M059J (cell line): ENCODE measurements around the gene TMEM53. TPM values are rescaled to one million over a fixed set of nuclear protein-coding genes. Genes with fewer than 3 reads are reported as not detected.
A peak's percentile ranks its signal among the peaks of the same experiment; 100 is the strongest.

ENCODE experiments used
- DNase-seq: peaks from one replicate; pipeline ENCODE4 v3.0.0-alpha.2; 2012; ENCODE audit warnings: low read depth
- total RNA-seq: library from RNA; depleted of rRNA; stranded (reverse); fragments of >200 nt; shearing (Covaris generic); gene quantifications from 2 replicates; pipeline ENCODE4 v1.2.3, GENCODE V29; 2014

Gene TMEM53
- total RNA-seq, 1 experiment from 2014 or later: 12.7 TPM

DNA sequence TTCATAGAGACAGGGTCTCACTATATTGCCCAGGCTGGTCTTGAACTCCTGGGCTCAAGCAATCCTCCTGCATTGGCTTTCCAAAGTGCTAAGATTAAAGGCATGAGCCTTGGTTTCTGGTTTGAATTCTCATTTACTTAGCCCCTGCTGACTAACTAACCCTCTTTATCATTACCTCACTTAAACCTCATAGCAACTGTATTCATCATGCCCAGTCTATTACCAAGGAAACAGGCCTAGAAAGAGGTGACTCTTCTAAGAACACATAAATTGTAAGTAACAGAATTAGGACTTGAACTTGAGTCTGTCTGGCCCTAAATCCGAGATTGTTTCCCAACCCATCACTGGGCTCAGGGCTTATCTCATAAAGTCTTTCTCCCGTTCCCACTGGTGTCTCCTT is 44.2 kb downstream of the TMEM53 start:
- peak; percentile 85 for DNase-seq

DNA sequence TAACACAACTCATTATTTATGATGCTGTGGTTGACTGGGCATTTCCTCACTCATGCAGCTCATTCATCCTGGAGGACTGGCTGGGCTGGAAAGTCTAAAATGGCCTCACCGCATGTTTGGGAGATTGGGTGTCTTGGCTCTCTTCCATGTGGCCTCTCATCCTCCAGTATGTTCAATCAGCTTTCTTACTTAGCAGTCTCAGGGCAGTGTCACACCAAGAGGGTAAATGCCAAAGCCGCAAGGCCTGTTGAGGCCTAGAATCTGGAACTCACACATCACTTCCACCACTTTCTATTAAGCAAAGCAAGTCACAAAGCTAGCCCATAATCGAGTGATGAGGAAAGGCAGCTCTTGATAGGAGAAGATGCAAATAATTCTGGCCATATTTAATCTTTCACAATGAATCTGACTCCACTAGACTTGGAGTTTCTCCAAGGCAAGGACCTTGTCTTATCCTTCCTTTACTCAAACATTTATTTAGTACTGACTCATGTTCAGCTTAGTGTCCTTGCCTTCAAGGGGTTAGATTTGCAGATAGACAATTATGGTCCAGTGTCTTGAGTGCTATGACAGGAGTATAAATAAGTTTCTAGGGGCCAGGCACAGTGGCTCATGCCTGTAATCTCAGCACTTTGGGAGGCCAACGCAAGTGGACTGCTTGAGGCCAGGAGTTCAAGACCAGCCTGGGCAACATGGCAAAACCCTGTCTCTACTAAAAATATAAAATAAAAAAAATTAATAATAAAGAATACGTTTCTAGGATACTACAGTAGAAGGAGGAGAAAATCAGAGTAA is 45.1 kb downstream of the TMEM53 start:
- peak; percentile 98 for DNase-seq

DNA sequence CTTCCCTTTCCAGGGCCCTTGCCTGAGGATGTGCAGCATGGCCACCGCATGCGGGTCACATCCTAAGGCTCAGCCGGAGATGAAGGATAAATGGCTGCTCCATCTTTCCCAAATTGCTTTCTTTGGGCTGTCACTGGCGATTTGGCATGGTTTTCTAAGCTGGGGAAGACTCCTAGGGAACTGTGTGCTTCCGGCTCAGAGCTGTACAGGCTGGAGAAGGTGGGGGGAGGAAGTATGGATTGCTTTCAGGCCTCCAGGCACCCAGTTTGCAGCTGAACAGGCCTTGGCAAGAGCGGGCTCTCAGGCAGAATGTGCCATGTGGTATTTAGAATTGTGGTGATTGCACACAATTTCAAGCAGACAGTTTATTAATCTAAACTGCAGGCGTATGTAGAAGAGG is 48.9 kb downstream of the TMEM53 start:
- DNase-seq: no peak

DNA sequence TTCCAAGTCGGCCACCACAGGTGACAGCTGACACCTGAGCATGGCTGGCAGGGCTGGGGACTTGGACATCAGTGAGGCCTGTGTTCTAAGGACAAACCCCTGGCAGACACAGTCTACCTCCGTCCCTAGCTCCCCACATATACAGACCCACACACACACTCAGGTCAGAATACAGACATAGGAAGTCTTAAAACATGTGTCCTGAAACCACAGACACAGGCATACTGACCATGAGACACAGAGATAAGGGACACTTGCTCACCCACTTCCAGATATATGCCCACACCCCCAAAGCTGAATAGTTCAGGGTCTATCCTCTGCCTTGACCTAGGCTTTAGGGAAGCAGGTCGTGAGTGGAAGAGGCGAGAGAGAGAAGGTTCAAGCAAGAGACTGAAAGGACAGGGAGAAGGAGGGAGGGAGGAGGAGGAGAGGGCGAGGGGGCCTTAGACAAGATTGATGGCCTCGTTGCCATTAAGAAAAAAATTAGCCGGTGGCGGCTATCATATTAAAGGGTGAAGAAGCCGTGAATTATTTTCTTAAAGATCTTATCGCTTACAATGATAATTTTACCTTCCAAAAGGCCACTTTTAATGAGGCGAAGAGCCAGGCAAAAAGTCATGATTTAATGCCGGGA is 49.9 kb downstream of the TMEM53 start:
- DNase-seq: no peak

DNA sequence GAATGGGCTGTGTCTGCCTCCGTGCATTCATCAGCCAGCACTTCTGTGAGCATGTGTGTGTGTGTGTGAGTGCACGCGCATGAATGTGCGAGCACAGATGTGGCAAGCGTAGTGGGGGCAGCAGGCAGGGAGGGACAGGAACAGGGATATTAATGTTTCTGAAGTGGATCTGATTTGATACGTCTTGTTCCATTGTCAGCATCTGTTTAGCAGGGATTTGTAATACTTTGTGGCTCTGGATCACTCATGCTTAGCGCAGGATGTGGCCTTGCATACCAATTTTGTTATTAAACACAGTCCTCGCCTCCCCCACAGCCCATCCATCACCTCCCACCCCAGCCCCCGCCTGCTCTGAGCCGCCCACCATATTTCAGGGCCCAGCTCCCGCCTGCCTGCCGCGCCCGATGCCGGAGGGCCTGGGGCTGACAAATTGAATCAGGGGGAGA is 52.4 kb downstream of the TMEM53 start:
- DNase-seq: no peak

DNA sequence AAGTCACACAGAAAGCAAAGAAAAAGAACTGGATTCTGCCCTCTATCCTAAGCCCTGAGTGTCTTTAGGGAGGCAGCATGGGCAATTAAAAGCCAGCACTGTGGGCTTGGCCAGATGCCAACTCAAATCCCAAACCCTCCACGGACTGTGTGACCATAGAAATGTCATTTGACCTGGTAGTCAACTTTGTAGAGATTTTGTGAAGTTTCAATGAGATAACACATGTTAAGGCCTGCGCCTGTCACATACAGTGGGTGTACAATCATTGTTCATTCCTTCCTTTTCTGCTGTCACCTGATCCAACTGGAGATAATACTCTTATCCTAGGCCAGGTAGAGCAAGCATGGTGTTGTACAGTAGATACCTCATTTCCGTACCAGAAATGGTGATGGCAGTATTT is 54.2 kb downstream of the TMEM53 start:
- DNase-seq: peak; percentile 40

DNA sequence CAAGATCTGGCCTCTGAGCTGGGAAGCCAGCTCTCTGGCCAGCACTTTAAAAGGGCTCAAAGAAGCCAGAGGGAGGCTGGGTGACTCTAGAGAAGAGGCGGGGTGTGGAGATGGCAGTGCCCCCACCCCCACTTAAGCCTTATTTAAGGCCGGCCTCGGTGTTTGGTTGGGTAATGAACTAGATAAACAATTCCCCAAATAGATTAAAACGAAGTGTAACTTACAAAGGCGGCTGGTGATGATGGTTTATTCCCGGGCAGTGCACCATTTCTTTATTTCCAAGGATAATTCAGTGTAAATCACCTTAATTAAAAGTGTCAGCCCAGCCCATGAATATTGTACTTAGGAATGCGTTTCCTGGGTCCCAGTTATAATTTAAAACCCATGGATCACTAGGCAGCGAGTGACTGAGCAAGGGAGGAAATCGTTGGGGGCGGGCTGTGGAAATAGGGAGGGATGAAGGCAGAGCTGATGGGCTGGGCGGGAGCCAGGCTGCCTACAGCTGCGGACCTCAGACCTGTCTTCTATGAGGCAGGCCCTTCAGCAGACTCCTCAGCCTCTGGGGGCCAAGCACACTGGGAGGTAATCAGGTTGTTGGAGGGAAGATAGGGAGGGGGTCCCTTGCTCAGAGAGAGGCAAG is 54.9 kb downstream of the TMEM53 start:
- DNase-seq: peak; percentile 91

DNA sequence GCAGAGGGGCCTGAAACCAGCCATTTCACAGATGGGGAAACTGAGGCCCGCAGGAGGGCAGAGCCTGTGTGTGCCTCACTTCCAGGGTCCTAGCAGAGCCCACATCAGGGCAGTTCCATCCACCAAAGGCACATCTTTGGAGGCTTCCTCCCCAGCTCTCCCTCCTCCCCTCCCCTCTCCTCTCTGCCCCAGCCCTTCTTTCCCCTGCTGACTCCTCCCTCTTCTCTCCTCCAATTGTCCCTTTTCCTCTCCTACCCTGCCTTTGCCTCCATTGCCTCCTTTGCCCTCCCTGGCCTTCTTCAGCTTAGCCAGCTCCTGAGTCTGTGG is 56.6 kb downstream of the TMEM53 start:
- DNase-seq: no peak

DNA sequence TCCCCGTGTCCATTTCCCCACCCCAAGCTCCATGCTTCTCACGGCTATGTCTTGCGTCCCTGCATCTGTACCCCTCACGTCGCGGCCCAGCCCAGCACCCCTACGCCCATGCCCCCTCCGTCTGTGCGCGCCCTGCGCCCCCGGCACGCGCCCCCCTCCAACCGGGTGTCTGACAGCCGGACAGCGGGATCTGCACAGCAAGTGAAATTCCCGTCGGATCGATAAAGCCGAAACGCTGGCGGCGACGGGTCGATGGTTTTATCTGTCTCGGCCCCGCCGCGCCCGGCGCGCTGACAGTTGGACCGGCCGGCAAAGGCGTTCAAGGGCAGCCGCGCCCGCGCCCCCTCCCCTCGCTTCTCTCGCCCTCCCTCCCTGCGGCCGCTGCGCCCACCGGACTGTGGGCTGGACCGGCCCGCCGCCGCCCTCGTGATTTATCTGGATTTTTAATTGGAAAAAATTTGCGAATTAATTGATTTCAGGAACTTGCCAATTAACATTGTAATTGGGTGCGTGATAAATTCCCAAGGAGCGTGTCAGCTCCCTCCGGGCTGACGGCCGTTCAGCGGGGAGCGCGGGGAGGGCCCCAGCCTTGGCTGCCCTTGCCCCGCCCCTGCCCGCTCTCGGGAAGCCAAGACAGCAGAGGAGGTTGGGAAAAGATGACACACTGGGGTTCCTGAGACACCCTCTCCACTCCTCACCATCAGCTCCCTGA is 57.1 kb downstream of the TMEM53 start:
- DNase-seq: peak; percentile 82

DNA sequence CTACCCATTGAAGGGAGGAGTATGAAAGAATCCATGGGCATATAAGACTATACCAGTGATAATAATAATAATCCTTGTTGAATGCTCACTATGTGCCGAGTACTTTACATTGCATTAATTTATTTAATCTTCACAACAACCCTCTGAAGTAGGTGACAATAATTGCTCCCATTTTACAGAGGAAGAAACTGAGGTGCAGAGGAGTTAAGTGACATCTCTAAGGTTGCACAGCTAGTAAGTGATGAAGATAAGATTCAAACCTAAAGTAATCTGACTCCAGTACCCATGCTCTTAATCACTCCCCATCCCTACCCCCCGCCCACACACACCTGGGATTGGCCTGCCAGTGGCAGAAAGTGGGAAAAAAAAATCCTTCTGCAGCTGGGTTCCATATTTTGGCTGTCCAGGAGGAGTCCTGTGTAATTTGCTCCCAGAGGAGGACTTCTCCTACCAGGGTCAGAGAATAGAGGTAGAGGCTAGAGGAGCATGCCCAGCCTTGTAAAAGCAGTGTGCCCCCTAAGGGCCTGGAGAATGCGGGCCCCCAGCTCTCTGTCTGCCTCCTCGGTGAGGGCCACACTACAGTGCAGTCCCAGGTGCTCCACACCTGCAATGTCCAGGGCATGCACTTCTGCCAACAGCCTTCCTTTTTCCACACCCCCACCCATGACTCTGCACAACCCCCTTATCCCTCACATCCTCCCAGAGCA is 57.8 kb downstream of the TMEM53 start:
- DNase-seq: no peak

DNA sequence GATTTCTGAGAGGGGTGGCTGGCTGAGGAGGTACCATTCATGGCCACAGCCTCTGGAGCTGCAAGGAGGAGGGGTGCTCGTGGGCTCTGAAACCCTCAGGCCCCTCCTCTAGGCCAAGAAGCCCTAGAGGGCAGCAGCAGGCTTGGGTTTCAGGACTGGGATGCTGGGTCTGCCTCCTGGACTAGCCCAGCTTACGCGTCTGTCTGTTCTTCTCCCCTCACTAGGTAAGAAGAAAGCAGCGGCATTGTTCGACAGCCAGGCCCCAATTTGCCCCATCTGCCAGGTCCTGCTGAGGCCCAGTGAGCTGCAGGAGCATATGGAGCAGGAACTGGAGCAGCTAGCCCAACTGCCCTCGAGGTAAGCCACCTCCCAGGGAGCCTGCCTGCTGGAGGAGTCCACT is 60.3 kb downstream of the TMEM53 start:
- DNase-seq: no peak

DNA sequence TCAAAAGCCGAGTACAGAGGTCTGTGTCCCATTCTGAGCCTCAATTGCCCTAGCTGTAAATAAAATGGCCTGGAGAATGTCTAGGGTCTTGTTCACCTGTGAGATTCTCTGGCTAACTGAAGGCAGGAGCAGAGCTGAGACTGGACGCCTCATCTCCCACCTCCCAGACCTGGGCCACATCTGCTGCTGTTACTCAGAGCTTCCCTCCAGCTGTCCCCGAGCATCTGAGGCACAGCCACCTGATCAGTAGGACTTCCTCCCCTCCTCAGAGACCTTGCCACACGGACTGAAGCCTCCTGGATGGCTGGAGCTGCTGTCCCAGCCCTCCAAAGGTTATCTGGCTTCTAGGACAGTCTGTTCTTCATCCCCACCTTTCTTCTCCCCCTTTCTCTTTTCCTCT is 62.4 kb downstream of the TMEM53 start:
- no peak for DNase-seq

DNA sequence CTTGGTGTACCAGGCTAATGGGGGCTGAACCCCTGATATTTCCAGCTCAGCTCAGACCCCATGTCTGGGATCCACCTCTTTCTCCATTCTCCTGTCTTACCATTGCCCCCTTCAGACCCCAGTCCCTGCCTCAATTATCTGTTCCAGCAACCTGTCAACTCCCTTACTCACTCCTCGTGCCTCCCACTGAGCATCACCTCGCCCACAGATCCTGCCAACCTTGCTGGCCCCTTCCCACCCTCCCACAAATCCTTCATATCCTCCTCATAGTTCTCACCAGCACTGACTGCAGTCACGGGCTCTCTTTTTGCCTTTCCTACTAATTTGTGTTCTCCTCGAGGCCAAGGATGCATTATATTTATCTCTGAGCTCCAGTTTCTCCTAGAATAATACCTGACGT is 62.9 kb downstream of the TMEM53 start:
- no peak for DNase-seq

DNA sequence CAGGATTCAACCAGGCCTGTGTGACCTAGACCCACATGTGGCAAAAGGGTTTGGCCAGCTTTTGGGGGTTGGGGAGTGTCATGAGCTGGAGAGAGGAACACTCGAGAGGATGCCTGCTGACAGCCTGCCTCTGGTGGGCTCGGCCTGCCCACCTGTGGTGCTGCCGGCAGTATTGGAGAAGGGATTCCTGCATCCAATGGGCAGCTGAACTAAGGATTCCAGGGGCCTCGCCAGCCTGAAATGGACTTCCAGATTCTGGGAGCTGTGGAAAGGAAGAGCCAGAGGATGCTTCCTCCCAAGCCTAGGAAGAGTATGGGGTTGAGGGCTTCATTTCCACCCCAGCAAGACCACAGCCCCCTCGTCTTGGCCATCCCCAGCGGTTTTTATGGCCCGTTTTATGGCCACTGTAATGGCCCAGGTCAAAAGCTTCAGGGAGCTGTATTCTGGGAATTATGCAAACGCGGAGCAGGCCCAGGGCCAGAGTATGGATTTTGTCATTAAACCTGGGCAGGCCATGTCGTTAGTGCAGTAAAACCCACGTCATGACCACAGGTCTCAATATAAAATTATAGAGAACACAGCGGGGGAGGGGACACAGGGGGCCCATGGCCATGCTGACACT is 63.6 kb downstream of the TMEM53 start:
- DNase-seq: no peak

DNA sequence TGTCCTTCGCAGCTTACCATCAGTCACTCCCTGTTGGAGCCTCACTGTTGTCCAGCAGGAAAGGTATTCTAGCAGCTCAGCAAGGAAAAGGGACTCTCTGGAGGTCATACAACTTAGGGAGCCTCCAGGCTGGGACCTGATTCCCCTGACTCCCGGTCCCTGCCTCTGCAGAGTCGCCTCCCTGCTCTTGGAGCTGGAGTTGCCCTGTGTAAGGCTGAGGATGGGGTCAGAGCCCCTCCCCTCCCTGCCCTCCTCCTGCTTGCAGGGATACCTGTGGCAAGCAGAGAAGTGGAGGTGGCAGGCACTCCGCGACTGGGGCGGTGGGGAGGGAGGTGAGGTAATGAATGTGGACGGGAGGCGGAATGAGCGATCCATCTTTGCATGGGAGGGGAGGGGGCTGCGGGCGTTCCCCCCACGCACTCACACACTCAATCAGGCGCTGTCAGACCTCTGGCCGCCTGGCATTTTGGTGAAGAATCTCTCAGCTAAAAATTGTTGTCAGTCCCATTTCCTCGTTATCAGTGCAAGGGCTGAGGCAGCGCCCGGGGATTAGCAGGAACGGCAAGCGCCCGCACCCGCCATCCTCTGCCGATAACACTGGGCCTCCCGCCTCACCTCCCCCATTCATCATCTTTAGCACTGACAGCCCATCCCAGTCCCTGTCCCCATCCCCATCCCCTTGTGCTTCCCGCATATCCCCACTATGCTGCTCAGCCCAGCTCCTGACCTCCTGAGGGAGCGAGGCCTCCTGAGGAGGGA is 64.3 kb downstream of the TMEM53 start:
- DNase-seq: no peak

DNA sequence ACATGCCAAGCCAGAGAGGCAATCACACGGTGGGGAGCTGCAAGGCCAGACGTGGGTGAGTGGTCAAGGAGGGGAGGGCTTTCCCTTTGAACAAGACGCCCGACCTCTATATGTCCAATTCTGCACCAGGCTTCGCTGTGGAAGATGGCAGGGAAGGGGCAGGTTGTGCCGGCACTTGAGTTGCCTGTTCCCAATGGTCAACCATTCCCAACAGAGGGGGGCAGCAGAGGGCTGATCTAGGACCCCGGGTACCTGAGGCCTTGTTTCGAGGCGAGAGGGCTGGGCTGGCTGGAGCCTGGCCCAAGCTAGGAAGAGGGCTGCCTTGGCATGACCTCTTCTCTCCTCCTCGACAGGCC is 64.9 kb downstream of the TMEM53 start:
- peak; percentile 64 for DNase-seq

DNA sequence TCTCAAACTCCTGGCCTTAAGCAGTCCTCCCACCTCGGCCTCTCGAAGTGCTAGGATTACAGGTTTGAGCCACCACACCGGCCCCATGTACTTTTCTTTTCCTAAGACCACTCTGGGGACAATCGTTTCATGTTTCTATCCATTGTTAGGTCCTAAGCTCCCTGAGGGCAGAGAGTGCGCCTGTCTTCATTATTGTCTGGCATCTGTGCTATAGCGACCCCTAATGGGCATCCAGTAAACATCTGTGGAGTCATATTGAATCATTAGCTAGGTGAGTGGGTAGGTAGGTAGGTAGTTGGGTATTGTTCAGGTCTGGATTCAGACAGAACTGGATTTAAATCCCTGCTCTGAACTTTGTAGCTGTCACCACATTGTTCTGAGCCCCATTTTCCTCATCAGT is 66.1 kb downstream of the TMEM53 start:
- DNase-seq: peak; percentile 23

DNA sequence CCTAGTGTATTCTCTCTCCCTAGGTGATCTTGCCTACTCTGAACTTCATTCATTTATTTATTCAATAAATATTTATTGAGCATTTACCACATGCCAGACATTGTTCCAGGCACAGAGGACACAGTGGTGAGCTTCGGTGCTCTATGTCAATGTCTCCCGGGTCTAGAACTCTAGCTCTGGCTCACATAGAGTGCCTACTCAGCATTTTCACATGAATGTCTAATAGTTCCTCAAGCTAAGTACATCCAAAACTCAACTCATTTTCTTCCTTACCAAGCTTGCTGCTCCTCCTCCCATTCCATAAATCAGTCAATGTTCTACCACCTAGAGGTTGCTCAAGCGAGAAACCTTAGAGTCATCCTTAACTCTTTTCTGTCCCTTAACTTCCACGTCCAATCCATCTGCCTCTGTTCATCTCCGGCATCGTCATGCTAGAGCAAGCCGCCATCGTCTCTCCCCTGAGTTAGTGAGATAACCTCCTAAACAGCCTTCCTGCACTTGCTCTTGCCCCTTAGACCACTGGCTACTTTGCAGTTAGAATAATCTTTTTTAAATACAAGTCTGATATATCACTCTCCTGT is 67.5 kb downstream of the TMEM53 start:
- no peak for DNase-seq

DNA sequence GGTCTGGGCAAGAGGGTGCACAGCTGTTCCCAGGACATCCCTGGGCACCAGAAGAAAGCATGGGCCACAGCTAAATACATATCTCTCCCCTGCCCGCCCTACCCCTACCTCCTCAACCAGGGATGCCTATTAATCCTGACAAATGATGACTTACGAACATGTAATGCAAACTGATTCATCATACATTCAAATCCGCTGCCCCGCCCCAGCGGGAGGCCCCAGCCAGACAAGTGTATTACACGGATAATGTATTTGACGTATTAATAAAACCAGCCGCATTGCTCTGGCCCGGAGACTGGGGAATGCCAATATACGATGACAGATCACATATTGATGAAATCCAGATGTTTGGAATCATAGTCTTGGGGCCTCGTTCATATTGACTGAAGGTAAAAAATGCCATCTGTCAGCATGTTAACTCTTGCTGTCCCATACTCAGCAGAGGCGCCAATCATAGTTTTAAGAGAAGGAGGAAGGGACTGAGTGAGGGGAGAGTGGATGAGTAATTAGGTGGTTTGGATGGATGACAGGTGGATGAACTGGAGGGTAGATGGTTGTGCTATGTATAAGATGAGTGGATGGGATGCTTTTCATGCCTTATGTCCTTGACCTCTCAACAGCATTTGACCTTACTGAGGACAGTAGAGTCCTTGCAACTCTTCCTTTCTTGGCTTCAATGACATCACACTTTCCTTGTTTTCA is 68.2 kb downstream of the TMEM53 start:
- peak; percentile 20 for DNase-seq
